ENCODE measurements around the gene NARS2.
"Not testable (repeated sequence)": the region's sequence is repeated elsewhere in the genome, so short reads cannot be mapped to it uniquely, and the experiment has no call there.

Gene NARS2, protein sequence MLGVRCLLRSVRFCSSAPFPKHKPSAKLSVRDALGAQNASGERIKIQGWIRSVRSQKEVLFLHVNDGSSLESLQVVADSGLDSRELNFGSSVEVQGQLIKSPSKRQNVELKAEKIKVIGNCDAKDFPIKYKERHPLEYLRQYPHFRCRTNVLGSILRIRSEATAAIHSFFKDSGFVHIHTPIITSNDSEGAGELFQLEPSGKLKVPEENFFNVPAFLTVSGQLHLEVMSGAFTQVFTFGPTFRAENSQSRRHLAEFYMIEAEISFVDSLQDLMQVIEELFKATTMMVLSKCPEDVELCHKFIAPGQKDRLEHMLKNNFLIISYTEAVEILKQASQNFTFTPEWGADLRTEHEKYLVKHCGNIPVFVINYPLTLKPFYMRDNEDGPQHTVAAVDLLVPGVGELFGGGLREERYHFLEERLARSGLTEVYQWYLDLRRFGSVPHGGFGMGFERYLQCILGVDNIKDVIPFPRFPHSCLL

DNA sequence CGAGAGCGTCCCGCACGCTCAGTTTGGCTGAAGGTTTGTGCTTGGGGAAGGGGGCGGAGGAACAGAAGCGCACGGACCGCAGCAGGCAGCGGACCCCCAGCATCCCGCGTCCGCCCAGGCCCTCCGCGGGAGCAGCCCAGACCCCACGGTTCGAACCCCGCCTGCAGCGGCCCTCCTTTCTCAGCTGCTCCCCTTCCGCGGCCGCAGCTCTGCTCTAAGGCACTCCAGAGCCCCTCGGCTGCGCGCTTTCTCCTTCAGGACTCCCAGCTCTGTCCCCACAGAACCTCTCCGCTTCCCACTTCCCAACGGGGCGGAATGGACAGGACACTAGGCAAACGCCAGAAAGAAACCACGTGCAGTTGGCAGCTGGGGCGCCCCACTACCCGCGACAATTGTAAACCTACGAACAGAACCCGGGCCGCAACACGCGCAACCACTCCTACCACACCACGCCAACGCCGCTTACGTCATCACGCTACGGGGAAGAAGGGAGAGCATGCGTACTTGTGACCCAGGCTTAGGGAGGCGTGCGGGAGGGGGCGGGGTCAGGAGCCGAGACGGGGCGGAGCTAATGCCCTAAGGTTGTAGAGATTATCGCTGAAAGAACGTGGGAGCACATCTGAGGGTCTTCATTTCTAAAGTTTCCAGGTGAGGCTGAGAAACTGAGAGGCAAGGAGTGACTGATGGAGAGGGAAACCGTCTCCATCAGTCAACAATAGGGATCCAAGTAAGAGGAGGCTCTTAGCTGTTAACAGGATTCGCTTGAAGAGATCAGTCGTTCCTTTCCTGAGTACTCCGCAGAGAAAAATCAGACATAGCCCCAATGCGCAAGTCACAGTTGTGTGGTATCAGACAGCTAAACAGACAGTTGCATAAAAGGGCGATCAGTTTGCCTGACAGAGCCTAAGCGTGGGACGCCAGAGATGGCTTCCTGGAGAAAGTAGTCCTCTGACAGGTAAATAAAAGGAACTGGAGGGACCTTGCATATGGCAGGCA is at the start of gene NARS2:
Gene NARS2 (minus strand): TSS at position 479 of the 996 bp plus-strand sequence. CDS start 376 bp downstream, at position 103.
- Histone ChIP-seq H3K27ac (ENCODE audit: low read length) (peak within 1 kb of the TSS; percentile 79), H3K36me3 (ENCODE audit: control insufficient read depth in 1 of 2, insufficient read depth in 2 of 2, low read length in 2 of 2) (peaks cover 8 to 9% of the 10 kb centered on the region in 2 donors), H3K9me3 (ENCODE audit: control insufficient read depth in 1 of 2, low read length in 2 of 2) (no peaks in the 10 kb centered on the region), H3K4me1 (ENCODE audit: control insufficient read depth in 1 of 2, insufficient read depth in 2 of 2, low read length in 2 of 2) (peaks cover 3 to 17% of the 10 kb centered on the region in 2 donors), H3K27me3 (ENCODE audit: low read depth, low read length) (no peaks in the 10 kb centered on the region), H3K4me3 (ENCODE audit: low read depth in 1 of 2, low read length in 2 of 2) (peak within 1 kb of the TSS; percentile 92 to 97)

DNA sequence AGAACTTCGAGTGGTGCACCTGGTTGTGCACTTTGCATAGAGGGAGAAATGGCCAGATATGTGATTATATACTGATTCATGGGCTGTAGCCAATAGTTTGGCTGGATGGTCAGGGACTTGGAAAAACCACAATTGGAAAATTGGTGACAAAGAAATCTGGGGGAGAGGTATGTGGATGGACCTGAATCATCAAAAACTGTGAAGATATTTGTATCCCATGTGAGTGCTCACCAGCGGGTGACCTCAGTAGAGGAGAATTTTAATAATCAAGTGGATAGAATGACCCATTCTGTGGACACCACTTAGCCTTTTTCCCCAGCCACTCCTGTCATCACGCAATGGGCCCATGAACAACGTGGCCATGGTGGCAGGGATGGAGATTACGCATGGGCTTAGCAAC is 48.0 kb upstream of the NARS2 start:
- Histone ChIP-seq H3K27me3 (ENCODE audit: low read depth, low read length) (no peaks in the 10 kb centered on the region), H3K36me3 (ENCODE audit: control insufficient read depth in 1 of 2, insufficient read depth in 2 of 2, low read length in 2 of 2) (no peaks in the 10 kb centered on the region), H3K4me1 (ENCODE audit: control insufficient read depth in 1 of 2, insufficient read depth in 2 of 2, low read length in 2 of 2) (no peaks in the 10 kb centered on the region), H3K4me3 (ENCODE audit: low read depth in 1 of 2, low read length in 2 of 2) (no peak overlapping the region), H3K9me3 (ENCODE audit: control insufficient read depth in 1 of 2, low read length in 2 of 2) (peaks cover 0 to 18% of the 10 kb centered on the region in 2 donors), H3K27ac (ENCODE audit: low read length) (no peak overlapping the region)

DNA sequence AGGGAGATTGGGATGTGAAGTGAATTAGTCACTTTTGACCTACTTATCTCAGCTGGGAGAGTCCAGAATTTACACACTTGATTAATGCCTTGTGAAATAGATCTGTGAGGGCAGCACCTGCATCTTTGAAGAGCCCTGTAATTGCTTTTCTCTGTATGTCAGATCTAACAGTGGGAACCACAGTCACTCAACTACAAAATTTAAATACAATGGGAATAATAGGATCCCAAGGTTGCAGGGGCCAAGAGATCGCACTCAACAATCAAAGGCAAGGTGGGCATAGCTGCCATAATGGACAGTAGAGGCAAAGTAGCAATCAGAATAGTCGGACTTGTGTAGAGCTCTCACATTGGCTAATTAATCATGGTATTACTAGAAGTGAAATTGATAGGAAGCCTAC is 45.5 kb upstream of the NARS2 start:
- Histone ChIP-seq H3K27me3 (ENCODE audit: low read depth, low read length) (no peaks in the 10 kb centered on the region), H3K9me3 (ENCODE audit: control insufficient read depth in 1 of 2, low read length in 2 of 2) (peaks cover 0 to 18% of the 10 kb centered on the region in 2 donors), H3K36me3 (ENCODE audit: control insufficient read depth in 1 of 2, insufficient read depth in 2 of 2, low read length in 2 of 2) (no peaks in the 10 kb centered on the region), H3K4me3 (ENCODE audit: low read depth in 1 of 2, low read length in 2 of 2) (no peak overlapping the region), H3K4me1 (ENCODE audit: control insufficient read depth in 1 of 2, insufficient read depth in 2 of 2, low read length in 2 of 2) (no peaks in the 10 kb centered on the region), H3K27ac (ENCODE audit: low read length) (no peak overlapping the region)

DNA sequence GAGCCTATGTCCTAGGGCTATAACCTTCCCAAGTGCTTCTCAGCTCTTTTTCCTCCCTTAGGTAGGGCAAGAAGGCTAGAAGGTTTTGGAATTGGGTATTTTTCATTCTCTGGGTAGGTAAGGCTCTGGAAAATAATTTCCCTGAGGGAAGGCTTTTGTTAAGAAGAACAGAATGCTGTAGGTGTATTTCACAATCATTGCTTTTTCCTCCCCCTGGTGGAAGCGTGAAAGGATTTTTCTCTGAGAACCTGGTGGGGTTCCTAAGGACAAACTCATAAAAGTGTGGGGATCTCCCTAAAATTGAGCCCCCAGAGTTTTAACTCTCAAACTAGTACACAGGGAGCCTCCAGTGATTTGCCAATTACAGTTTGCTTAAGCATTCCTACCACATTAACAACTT is 41.1 kb upstream of the NARS2 start:
- Histone ChIP-seq H3K9me3 (ENCODE audit: control insufficient read depth in 1 of 2, low read length in 2 of 2) (peaks cover 0 to 15% of the 10 kb centered on the region in 2 donors), H3K4me1 (ENCODE audit: control insufficient read depth in 1 of 2, insufficient read depth in 2 of 2, low read length in 2 of 2) (no peaks in the 10 kb centered on the region), H3K4me3 (ENCODE audit: low read depth in 1 of 2, low read length in 2 of 2) (no peak overlapping the region), H3K27me3 (ENCODE audit: low read depth, low read length) (no peaks in the 10 kb centered on the region), H3K36me3 (ENCODE audit: control insufficient read depth in 1 of 2, insufficient read depth in 2 of 2, low read length in 2 of 2) (no peaks in the 10 kb centered on the region), H3K27ac (ENCODE audit: low read length) (no peak overlapping the region)

DNA sequence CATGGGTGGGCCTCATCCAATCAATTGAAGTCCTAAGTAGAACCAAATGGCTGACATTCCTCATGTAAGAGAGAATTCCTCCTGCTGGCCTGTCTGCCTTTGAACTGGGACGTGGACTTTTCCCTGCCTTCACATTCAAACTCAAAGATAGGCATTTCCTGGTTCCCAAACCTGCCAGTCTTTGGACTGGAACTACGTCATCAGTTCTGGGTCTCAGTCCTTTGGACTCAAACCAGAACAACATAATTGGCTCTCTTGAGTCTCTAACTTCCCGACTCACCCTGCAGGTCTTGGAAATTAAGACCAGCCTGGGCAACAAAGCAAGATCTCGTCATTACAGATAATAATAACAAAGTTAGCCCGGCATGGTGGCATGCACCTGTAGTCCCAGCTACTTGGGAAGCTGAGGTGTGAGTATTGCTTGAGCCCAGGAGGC is 38.7 kb upstream of the NARS2 start:
- no peak overlapping the region for H3K4me3 ChIP-seq (ENCODE audit: low read depth in 1 of 2, low read length in 2 of 2)
- no peaks in the 10 kb centered on the region for H3K9me3 ChIP-seq (ENCODE audit: control insufficient read depth in 1 of 2, low read length in 2 of 2)
- no peak overlapping the region for H3K27ac ChIP-seq (ENCODE audit: low read length)
- H3K27me3 ChIP-seq (ENCODE audit: low read depth, low read length): no peaks in the 10 kb centered on the region
- no peaks in the 10 kb centered on the region for H3K36me3 ChIP-seq (ENCODE audit: control insufficient read depth in 1 of 2, insufficient read depth in 2 of 2, low read length in 2 of 2)
- no peaks in the 10 kb centered on the region for H3K4me1 ChIP-seq (ENCODE audit: control insufficient read depth in 1 of 2, insufficient read depth in 2 of 2, low read length in 2 of 2)

DNA sequence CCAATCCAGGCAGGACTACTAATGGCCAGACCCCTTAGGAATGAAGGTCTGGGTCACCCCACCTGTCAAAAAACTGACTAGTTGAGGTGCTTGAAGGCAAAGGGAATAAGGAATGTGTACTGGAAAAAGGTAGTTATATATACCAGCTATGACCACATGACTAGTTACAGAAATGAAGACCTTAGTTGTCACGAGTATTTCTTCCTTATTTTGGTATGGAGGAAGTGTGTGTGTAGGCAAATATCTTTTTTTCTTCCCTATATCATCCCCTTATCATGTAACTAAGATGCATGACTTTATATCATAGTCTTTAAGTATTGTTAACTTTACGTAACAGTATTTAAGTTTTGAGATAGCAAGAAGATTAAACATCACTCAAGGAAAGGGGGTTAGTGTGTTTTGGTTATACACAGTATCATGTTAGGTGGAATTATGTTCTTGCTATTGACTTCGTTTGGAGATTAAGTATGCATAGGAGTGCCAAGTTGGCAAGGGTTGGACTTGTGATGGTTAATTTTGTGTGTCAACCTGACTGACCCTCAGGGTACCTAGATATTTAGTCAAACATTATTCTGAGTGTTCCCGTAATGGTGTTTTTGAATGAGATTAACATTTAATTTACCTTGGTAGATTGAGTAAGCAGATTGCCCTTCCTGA is 38.2 kb upstream of the NARS2 start:
- no peaks in the 10 kb centered on the region for H3K4me1 ChIP-seq (ENCODE audit: control insufficient read depth in 1 of 2, insufficient read depth in 2 of 2, low read length in 2 of 2)
- H3K27me3 ChIP-seq (ENCODE audit: low read depth, low read length): no peaks in the 10 kb centered on the region
- H3K36me3 ChIP-seq (ENCODE audit: control insufficient read depth in 1 of 2, insufficient read depth in 2 of 2, low read length in 2 of 2): no peaks in the 10 kb centered on the region
- no peak overlapping the region for H3K27ac ChIP-seq (ENCODE audit: low read length)
- H3K9me3 ChIP-seq (ENCODE audit: control insufficient read depth in 1 of 2, low read length in 2 of 2): no peaks in the 10 kb centered on the region
- H3K4me3 ChIP-seq (ENCODE audit: low read depth in 1 of 2, low read length in 2 of 2): no peak overlapping the region

DNA sequence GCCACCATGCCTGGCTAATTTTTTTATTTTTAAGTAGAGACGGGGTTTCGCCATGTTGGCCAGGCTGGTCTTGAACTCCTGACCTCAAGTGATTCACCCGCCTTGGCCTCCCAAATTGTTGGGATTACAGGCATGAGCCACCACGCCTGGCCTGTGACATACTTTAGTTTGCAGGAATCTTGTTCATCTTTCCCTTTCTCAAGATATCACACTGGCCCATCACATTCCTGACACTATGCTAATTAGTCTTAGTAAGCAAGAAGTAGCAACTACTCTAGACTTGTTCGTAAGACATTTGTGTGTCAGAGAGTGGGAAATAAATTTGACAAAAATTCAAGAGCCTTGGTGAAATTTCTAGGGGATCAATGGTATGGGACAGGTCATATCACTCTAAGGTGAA is 34.7 kb upstream of the NARS2 start:
- H3K27ac ChIP-seq (ENCODE audit: low read length); H3K4me1 ChIP-seq (ENCODE audit: control insufficient read depth in 1 of 2, insufficient read depth in 2 of 2, low read length in 2 of 2); H3K9me3 ChIP-seq (ENCODE audit: control insufficient read depth in 1 of 2, low read length in 2 of 2); H3K4me3 ChIP-seq (ENCODE audit: low read depth in 1 of 2, low read length in 2 of 2); H3K36me3 ChIP-seq (ENCODE audit: control insufficient read depth in 1 of 2, insufficient read depth in 2 of 2, low read length in 2 of 2); H3K27me3 ChIP-seq (ENCODE audit: low read depth, low read length): not testable (repeated sequence)

DNA sequence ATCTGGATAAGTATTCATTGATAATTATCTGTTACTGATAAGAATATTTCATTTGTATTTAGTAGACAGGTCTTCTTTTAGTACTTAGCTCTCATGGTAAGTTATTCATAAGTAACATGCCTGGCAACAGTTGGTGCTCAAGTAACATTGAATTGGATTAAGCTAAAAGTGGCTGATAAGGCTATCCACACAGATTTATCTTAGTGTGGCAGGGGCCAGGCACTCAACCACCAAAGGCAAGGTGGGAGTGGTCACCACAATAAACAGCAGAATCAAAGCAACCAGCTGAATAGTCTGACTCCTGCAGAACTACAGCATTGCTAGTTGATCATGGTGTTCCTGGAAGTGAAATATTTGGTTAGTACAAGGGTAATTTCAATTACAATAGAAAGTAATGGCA is 33.0 kb upstream of the NARS2 start:
- H3K36me3 ChIP-seq (ENCODE audit: control insufficient read depth in 1 of 2, insufficient read depth in 2 of 2, low read length in 2 of 2): no peaks in the 10 kb centered on the region
- no peaks in the 10 kb centered on the region for H3K4me1 ChIP-seq (ENCODE audit: control insufficient read depth in 1 of 2, insufficient read depth in 2 of 2, low read length in 2 of 2)
- H3K4me3 ChIP-seq (ENCODE audit: low read depth in 1 of 2, low read length in 2 of 2): no peak overlapping the region
- no peak overlapping the region for H3K27ac ChIP-seq (ENCODE audit: low read length)
- no peaks in the 10 kb centered on the region for H3K9me3 ChIP-seq (ENCODE audit: control insufficient read depth in 1 of 2, low read length in 2 of 2)
- H3K27me3 ChIP-seq (ENCODE audit: low read depth, low read length): no peaks in the 10 kb centered on the region

DNA sequence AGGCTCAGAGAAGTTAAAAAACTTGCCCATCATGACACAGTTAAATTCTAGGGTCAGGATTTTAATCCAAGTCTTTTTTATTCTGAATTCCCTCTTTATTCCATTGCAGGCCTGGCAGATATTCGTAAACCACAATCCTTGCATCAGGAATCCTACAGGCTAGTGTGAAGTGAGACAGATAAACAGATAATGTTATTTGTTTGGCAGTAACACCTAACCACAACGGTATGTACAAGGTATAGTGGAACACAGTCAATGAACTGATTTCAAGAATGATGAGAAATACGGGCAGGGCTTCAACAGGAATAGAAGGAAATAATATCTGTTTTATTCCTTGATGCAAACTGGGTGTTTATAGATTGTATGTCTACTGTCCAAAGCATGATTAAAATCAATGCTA is 32.0 kb upstream of the NARS2 start:
- Histone ChIP-seq H3K4me1 (ENCODE audit: control insufficient read depth in 1 of 2, insufficient read depth in 2 of 2, low read length in 2 of 2) (no peaks in the 10 kb centered on the region), H3K9me3 (ENCODE audit: control insufficient read depth in 1 of 2, low read length in 2 of 2) (no peaks in the 10 kb centered on the region), H3K36me3 (ENCODE audit: control insufficient read depth in 1 of 2, insufficient read depth in 2 of 2, low read length in 2 of 2) (no peaks in the 10 kb centered on the region), H3K27ac (ENCODE audit: low read length) (no peak overlapping the region), H3K27me3 (ENCODE audit: low read depth, low read length) (no peaks in the 10 kb centered on the region), H3K4me3 (ENCODE audit: low read depth in 1 of 2, low read length in 2 of 2) (no peak overlapping the region)

DNA sequence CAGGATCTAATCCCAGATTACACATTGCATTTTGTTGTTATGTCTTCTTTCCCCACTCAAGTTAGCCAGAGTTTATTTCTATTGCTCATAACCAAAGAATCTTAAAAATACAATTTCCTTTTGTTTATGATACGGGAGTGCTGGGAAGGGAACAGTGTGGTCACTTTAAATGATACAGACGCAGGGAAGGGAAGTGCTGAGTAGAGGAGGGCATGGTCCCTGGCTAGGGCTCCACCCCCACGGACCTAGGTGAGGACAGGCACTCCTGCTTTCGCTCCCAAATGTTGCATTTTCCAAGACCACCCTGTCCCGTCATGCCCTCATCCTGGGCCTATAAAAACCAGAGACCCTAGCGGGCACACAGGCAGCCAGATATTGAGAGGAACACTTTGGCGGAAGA is 30.6 kb upstream of the NARS2 start:
- H3K9me3 ChIP-seq (ENCODE audit: control insufficient read depth in 1 of 2, low read length in 2 of 2): no peaks in the 10 kb centered on the region
- H3K27ac ChIP-seq (ENCODE audit: low read length): no peak overlapping the region
- no peaks in the 10 kb centered on the region for H3K36me3 ChIP-seq (ENCODE audit: control insufficient read depth in 1 of 2, insufficient read depth in 2 of 2, low read length in 2 of 2)
- H3K4me1 ChIP-seq (ENCODE audit: control insufficient read depth in 1 of 2, insufficient read depth in 2 of 2, low read length in 2 of 2): no peaks in the 10 kb centered on the region
- no peaks in the 10 kb centered on the region for H3K27me3 ChIP-seq (ENCODE audit: low read depth, low read length)
- no peak overlapping the region for H3K4me3 ChIP-seq (ENCODE audit: low read depth in 1 of 2, low read length in 2 of 2)

DNA sequence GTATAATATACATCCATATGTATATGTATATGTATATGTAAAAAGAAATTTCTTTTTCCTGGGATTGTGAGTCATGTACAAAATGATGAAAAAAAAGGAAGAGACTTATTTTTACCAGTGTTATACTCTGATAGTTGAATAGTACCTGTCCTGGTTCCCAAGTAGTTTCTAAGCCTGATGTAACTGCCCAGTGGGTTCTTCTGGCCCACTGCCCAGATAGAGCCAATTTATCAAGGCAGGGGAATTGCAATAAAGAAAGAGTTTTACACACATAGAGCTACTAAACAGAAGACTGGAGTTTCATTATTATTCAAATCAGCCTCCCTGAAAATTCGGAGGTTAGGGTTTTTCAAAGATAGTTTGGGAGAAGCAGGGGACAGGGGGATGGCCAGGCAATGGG is 29.1 kb upstream of the NARS2 start:
- Histone ChIP-seq H3K9me3 (ENCODE audit: control insufficient read depth in 1 of 2, low read length in 2 of 2) (no peaks in the 10 kb centered on the region), H3K27me3 (ENCODE audit: low read depth, low read length) (no peaks in the 10 kb centered on the region), H3K4me3 (ENCODE audit: low read depth in 1 of 2, low read length in 2 of 2) (no peak overlapping the region), H3K27ac (ENCODE audit: low read length) (no peak overlapping the region), H3K4me1 (ENCODE audit: control insufficient read depth in 1 of 2, insufficient read depth in 2 of 2, low read length in 2 of 2) (no peaks in the 10 kb centered on the region), H3K36me3 (ENCODE audit: control insufficient read depth in 1 of 2, insufficient read depth in 2 of 2, low read length in 2 of 2) (no peaks in the 10 kb centered on the region)
